HepG2 (cell line): Measurements from ENCODE around the gene ST3GAL4. TPM values are rescaled to one million over a fixed set of nuclear protein-coding genes. Genes with fewer than 3 reads are reported as not detected.

Experiments used
- ATAC-seq: fragments of 200-7000 bp; cut with Tn5 transposase; 3 replicates; pipeline ENCODE4 v1.9.1; 2020; ENCODE audit warnings: mild to moderate bottlenecking, moderate library complexity
- BruUV-seq: library from RNA; stranded (reverse); fragments of 400-500 nt; replicated peaks from 2 replicates; lab custom pipeline; 2021; lab: Mats Ljungman, UMichigan
- CTCF ChIA-PET: fragments of 300-600 bp; formaldehyde crosslinking; extraction: SDS; loops from one replicate; lab custom pipeline; 2021; ENCODE audit warnings: low total read pairs, inconsistent platforms, low intra/inter-chr PET ratio; lab: Yijun Ruan, JAX
- POLR2A ChIA-PET: fragments of 350-600 bp; sonication (Branson Sonifier 250); formaldehyde crosslinking; loops from one replicate; lab custom pipeline; 2020; ENCODE audit warnings: antibody characterized with exemption, inconsistent platforms; lab: Yijun Ruan, JAX
- DNase-seq: peaks from one replicate; pipeline ENCODE4 v3.0.0-alpha.2; 2015; ENCODE audit warnings: low spot score
- FAIRE-seq: peaks from 3 replicates; lab custom pipeline; 2011; peaks lifted over from hg19 to GRCh38; lab: Jason Lieb, UNC
- H2AFZ ChIP-seq: one replicate; pipeline ENCODE4 v1.6.1; 2011; ENCODE audit warnings: low read length, inconsistent platforms
- H3K27ac ChIP-seq: fragments of 300-600 bp; 3 replicates; pipeline ENCODE4 v1.8.0; 2011; ENCODE audit warnings: mixed run types, mild to moderate bottlenecking, mixed read lengths, low read length, inconsistent platforms; ENCODE audit not compliant: insufficient read depth; ENCODE audit errors: extremely low read length
- H3K27me3 ChIP-seq, 2 experiments: fragments of 200-600 bp in 1 of 2; 2 replicates in 1 of 2; 3 replicates in 1 of 2; pipeline versions ENCODE4 v1.6.0 to v1.8.0; 2011; ENCODE audit warnings: low read length in 2 of 2, mild to moderate bottlenecking in 2 of 2, moderate library complexity in 2 of 2, inconsistent platforms in 1 of 2; ENCODE audit not compliant: insufficient read depth in 2 of 2, control insufficient read depth in 1 of 2
- H3K36me3 ChIP-seq, 2 experiments: fragments of 200-600 bp in 1 of 2; replicated peaks in 1 of 2; 2 replicates in 1 of 2; 3 replicates in 1 of 2; pipeline versions ENCODE4 v1.5.1 to v1.8.0; 2011; ENCODE audit warnings: low read length in 2 of 2, inconsistent platforms in 1 of 2; ENCODE audit not compliant: insufficient read depth in 2 of 2, control insufficient read depth in 1 of 2
- H3K4me1 ChIP-seq: 2 replicates; pipeline ENCODE4 v1.5.1; 2012; ENCODE audit warnings: low read length, inconsistent platforms; ENCODE audit not compliant: insufficient read depth
- H3K4me2 ChIP-seq: 2 replicates; pipeline ENCODE4 v1.6.0; 2011; ENCODE audit warnings: low read depth, low read length, inconsistent platforms
- H3K4me3 ChIP-seq, 3 experiments: fragments of 200-600 bp in 1 of 3; sonication (generic), shearing (Covaris generic) in 1 of 3; replicated peaks in 1 of 3; 2 replicates each; pipeline ENCODE4 v1.5.1; 2011 to 2016; ENCODE audit warnings: low read length in 3 of 3, inconsistent platforms in 2 of 3, low read depth in 2 of 3, mild to moderate bottlenecking in 2 of 3, control low read depth in 1 of 3, mixed read lengths in 1 of 3; ENCODE audit not compliant: insufficient read depth in 1 of 3
- H3K79me2 ChIP-seq: one replicate; pipeline ENCODE4 v1.6.1; 2011; ENCODE audit warnings: low read length, inconsistent platforms; ENCODE audit not compliant: insufficient read depth
- H3K9ac ChIP-seq: 2 replicates; pipeline ENCODE4 v1.6.0; 2011; ENCODE audit warnings: mild to moderate bottlenecking, low read depth, low read length, inconsistent platforms; ENCODE audit not compliant: insufficient read depth
- H3K9me3 ChIP-seq: 2 replicates; pipeline ENCODE4 v1.5.1; 2012; ENCODE audit warnings: mild to moderate bottlenecking, low read length
- H4K20me1 ChIP-seq: 2 replicates; pipeline ENCODE4 v1.6.0; 2011; ENCODE audit warnings: inconsistent platforms, mild to moderate bottlenecking, low read length, moderate library complexity; ENCODE audit not compliant: insufficient read depth
- CC2D1A ChIP-seq: sonication (generic); formaldehyde crosslinking; IDR thresholded peaks from 2 replicates; pipeline ENCODE4 v1.8.1; 2023; ENCODE audit warnings: mild to moderate bottlenecking, missing genetic modification reagents
- GABPA ChIP-seq, 2 experiments: IDR thresholded peaks; 2 replicates each; pipeline ENCODE4 v1.6.1; 2011 to 2016; ENCODE audit warnings: low read depth in 2 of 2, low read length in 1 of 2, missing biosample characterization in 1 of 2, missing genetic modification characterization in 1 of 2
- MAF1 ChIP-seq: sonication (generic); formaldehyde crosslinking; IDR thresholded peaks from 2 replicates; pipeline ENCODE4 v1.5.0; 2020; ENCODE audit warnings: missing genetic modification reagents, borderline replicate concordance
- NR2F1 ChIP-seq, 2 experiments: fragments of 450-650 bp in 1 of 2; formaldehyde crosslinking in 1 of 2; IDR thresholded peaks; 2 replicates each; pipeline versions ENCODE4 v1.5.0 to v1.6.1; 2016 to 2020; ENCODE audit warnings: mild to moderate bottlenecking in 1 of 2, missing compliant biosample characterization in 1 of 2, missing genetic modification reagents in 1 of 2, moderate library complexity in 1 of 2
- SIX1 ChIP-seq: sonication (generic); formaldehyde crosslinking; IDR thresholded peaks from 2 replicates; pipeline ENCODE4 v1.4.0; 2020; ENCODE audit warnings: missing genetic modification reagents, borderline replicate concordance
- SP5 ChIP-seq: IDR thresholded peaks from 2 replicates; pipeline ENCODE4 v1.6.1; 2016; ENCODE audit warnings: low read depth, borderline replicate concordance
- TIGD3 ChIP-seq: sonication (generic); formaldehyde crosslinking; IDR thresholded peaks from 2 replicates; pipeline ENCODE4 v1.5.1; 2020; ENCODE audit warnings: mild to moderate bottlenecking, missing genetic modification reagents, borderline replicate concordance
- ZFP90 ChIP-seq: sonication (generic); formaldehyde crosslinking; IDR thresholded peaks from 2 replicates; pipeline ENCODE4 v1.8.0; 2022; ENCODE audit warnings: missing genetic modification reagents, mild to moderate bottlenecking, inconsistent platforms, borderline replicate concordance
- ZNF44 ChIP-seq: sonication (generic); formaldehyde crosslinking; IDR thresholded peaks from 2 replicates; pipeline ENCODE4 v1.5.1; 2020; ENCODE audit warnings: mild to moderate bottlenecking, missing genetic modification reagents
- ZNF451 ChIP-seq: sonication (generic); formaldehyde crosslinking; IDR thresholded peaks from 2 replicates; pipeline ENCODE4 v1.5.0; 2020; ENCODE audit warnings: mild to moderate bottlenecking, missing genetic modification reagents
- ZNF776 ChIP-seq: sonication (generic); formaldehyde crosslinking; IDR thresholded peaks from 2 replicates; pipeline ENCODE4 v1.4.0; 2020; ENCODE audit warnings: mild to moderate bottlenecking, missing genetic modification reagents
- ZNF777 ChIP-seq: sonication (generic); formaldehyde crosslinking; IDR thresholded peaks from 2 replicates; pipeline ENCODE4 v1.4.0; 2020; ENCODE audit warnings: missing genetic modification reagents
- ZSCAN29 ChIP-seq: sonication (generic); formaldehyde crosslinking; conservative IDR thresholded peaks from 2 replicates; pipeline ENCODE4 v1.4.0; 2020; ENCODE audit warnings: mild to moderate bottlenecking, missing genetic modification reagents
- WGBS: methylation state at CpG from one replicate; pipeline ENCODE4 v1.1.6; 2017; ENCODE audit warnings: low lambda C conversion rate; 5-methylcytosine and 5-hydroxymethylcytosine counted together
- in situ Hi-C: cut with HindIII; loops from 2 replicates; pipeline ENCODE4 v1.10.0; 2017; ENCODE audit warnings: low pct_unique_long_range_greater_than_20kb; ENCODE audit not compliant: extremely low pct_ligation_motif_present
- intact Hi-C: fragments of 100-400 bp; cut with micrococcal nuclease; formaldehyde crosslinking; loops from one replicate; pipeline ENCODE4 v1.10.0; 2022; ENCODE audit not compliant: unreplicated experiment
- polyA plus RNA-seq, 8 experiments: library from polyadenylated mRNA; depleted of rRNA in 3 of 8; stranded (reverse) in 7 of 8; unstranded in 1 of 8; fragments of >200 nt; fragmentation: Illumina TruSeq in 4 of 8; extraction: Trizol in 4 of 8; gene quantifications; 2 replicates each; pipeline versions ENCODE4 v1.2.1 to v1.2.3, GENCODE V29; 2011 to 2016; ENCODE audit warnings: low read depth in 4 of 8, missing spikeins in 1 of 8, mixed read lengths in 1 of 8; ENCODE audit not compliant: insufficient read depth in 1 of 8
- total RNA-seq, 5 experiments: library from RNA; depleted of rRNA; stranded (reverse); fragments of >200 nt; fragmentation: Illumina TruSeq; extraction: Trizol; gene quantifications; 2 replicates each; pipeline ENCODE4 v1.2.3, GENCODE V29; 2016; ENCODE audit warnings: low read depth in 1 of 5
- TF ChIP-seq, protein P1 (sequence below): sonication (generic); formaldehyde crosslinking; IDR thresholded peaks from 2 replicates; pipeline ENCODE4 v1.8.0; 2022; ENCODE audit warnings: mild to moderate bottlenecking, missing genetic modification reagents
- TF ChIP-seq, protein P2 (sequence below): sonication (generic); formaldehyde crosslinking; IDR thresholded peaks from 2 replicates; pipeline ENCODE4 v1.5.1; 2020; ENCODE audit warnings: mild to moderate bottlenecking, missing genetic modification reagents

Gene ST3GAL4
- total and polyA plus RNA-seq, 2 of the 13 experiments (the other 11 are each of a cell fraction or from before 2014, with no cell fraction given): 9.1 to 13.3 TPM

- intact Hi-C loops: loop anchor here (10.0 kb wide), 1 partner anchor 158 kb away; no protein-coding TSS in a partner anchor
- no peak for FAIRE-seq
- TF ChIP-seq ZNF776: no peak
- no peak for TF ChIP-seq ZSCAN29 (CRISPR knock-in tag)
- TF ChIP-seq SIX1 (CRISPR knock-in tag): no peak
- TF ChIP-seq SP5 (CRISPR knock-in tag): no peak
- no peak for TF ChIP-seq TIGD3 (CRISPR knock-in tag)
- TF ChIP-seq ZNF451 (CRISPR knock-in tag): no peak
- TF ChIP-seq CC2D1A (CRISPR knock-in tag): no peak
- no peak for TF ChIP-seq ZFP90 (CRISPR knock-in tag)
- TF ChIP-seq ZNF777 (CRISPR knock-in tag): no peak
- no peak for TF ChIP-seq ZNF44 (CRISPR knock-in tag)
- TF ChIP-seq, protein P1, sequence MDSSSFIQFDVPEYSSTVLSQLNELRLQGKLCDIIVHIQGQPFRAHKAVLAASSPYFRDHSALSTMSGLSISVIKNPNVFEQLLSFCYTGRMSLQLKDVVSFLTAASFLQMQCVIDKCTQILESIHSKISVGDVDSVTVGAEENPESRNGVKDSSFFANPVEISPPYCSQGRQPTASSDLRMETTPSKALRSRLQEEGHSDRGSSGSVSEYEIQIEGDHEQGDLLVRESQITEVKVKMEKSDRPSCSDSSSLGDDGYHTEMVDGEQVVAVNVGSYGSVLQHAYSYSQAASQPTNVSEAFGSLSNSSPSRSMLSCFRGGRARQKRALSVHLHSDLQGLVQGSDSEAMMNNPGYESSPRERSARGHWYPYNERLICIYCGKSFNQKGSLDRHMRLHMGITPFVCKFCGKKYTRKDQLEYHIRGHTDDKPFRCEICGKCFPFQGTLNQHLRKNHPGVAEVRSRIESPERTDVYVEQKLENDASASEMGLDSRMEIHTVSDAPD: no peak
- no peak for TF ChIP-seq NR2F1 (CRISPR knock-in tag; IDR thresholded peaks at IDR 0.05)
- TF ChIP-seq GABPA (IDR thresholded peaks at IDR 0.05; ENCODE audit: low read depth, low read length): no peak
- no peak for TF ChIP-seq GABPA (CRISPR knock-in tag; IDR thresholded peaks at IDR 0.05; ENCODE audit: low read depth)
- no peak for TF ChIP-seq MAF1 (CRISPR knock-in tag)
- TF ChIP-seq, protein P2, sequence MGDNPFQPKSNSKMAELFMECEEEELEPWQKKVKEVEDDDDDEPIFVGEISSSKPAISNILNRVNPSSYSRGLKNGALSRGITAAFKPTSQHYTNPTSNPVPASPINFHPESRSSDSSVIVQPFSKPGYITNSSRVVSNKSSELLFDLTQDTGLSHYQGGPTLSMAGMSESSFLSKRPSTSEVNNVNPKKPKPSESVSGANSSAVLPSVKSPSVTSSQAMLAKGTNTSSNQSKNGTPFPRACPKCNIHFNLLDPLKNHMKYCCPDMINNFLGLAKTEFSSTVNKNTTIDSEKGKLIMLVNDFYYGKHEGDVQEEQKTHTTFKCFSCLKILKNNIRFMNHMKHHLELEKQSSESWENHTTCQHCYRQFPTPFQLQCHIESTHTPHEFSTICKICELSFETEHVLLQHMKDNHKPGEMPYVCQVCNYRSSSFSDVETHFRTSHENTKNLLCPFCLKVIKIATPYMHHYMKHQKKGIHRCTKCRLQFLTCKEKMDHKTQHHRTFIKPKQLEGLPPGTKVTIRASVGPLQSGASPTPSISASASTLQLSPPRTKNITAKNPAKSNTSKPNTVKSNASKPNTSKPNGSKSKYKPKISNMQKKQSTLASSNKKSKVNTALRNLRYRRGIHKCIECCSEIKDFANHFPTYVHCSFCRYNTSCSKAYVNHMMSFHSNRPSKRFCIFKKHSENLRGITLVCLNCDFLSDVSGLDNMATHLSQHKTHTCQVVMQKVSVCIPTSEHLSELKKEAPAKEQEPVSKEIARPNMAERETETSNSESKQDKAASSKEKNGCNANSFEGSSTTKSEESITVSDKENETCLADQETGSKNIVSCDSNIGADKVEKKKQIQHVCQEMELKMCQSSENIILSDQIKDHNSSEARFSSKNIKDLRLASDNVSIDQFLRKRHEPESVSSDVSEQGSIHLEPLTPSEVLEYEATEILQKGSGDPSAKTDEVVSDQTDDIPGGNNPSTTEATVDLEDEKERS (CRISPR knock-in tag): no peak
Measured at GRCh38 chr11:126446581-126446980, 91.1 kb downstream of the ST3GAL4 start.

More at GRCh38 chr11:126446581-126446980, 91.1 kb downstream of the ST3GAL4 start:
- Histone ChIP-seq H3K27ac (no peak overlapping the region), H3K36me3 (no peaks in the 10 kb centered on the region; a peak in 1 of 5 replicates), H3K4me1 (no peaks in the 10 kb centered on the region), H3K9me3 (peaks cover 12% of the 10 kb centered on the region; the same call in 1 of the 2 replicates), H3K79me2 (no peaks in the 10 kb centered on the region), H3K4me3 (no peak overlapping the region), H3K27me3 (peaks cover 3 to 33% of the 10 kb centered on the region in 2 experiments; a peak in 4 of 5 replicates), H3K4me2 (no peak overlapping the region), H4K20me1 (no peaks in the 10 kb centered on the region), H2AFZ (no peak overlapping the region), H3K9ac (no peak overlapping the region)
- in situ Hi-C loops: loop anchor here (10.0 to 25.0 kb wide), 3 partner anchors 158 to 1716 kb away; no protein-coding TSS in a partner anchor
- POLR2A ChIA-PET: no interaction called here
- DNase-seq (no peak), ATAC-seq (no peak)
- 15% methylated on average over 10 of the region's 10 CpGs for WGBS
- CTCF ChIA-PET: no interaction called here
- no TSS peak for BruUV-seq
